Measurements from ENCODE around the gene ADGRG6. TPM values are rescaled to one million over a fixed set of nuclear protein-coding genes. Genes with fewer than 3 reads are reported as not detected.

ADGRG6 gene
- total and polyA plus RNA-seq, 2 donors (not counting 1 experiment from before 2014, with no cell fraction given), result 0.03 TPM; not detected in 1

- no peak for ATAC-seq (ENCODE audit: low read depth)
- Histone ChIP-seq H4K20me1 (ENCODE audit: control insufficient read depth, insufficient read depth, low read length, poor library complexity, severe bottlenecking) (no peaks in the 10 kb centered on the region), H3K9ac (ENCODE audit: low read length) (no peak overlapping the region), H3K27me3 (replicated peaks in 1 of 4; ENCODE audit: control extremely low read depth in 1 of 4, control insufficient read depth in 3 of 4, insufficient read depth in 4 of 4, low read length in 3 of 4) (no peaks in the 10 kb centered on the region), H3K4me1 (ENCODE audit: control insufficient read depth in 2 of 2, insufficient read depth in 2 of 2, low read length in 2 of 2) (no peaks in the 10 kb centered on the region), H3K27ac (ENCODE audit: low read length in 2 of 2) (no peak overlapping the region), H3K9me3 (ENCODE audit: control extremely low read depth in 1 of 3, control insufficient read depth in 2 of 3, insufficient read depth in 1 of 3, low read length in 2 of 3) (no peaks in the 10 kb centered on the region), H3K4me2 (replicated peaks; ENCODE audit: low read depth, low read length, poor library complexity, severe bottlenecking) (no peak overlapping the region), H3K79me2 (ENCODE audit: control insufficient read depth, insufficient read depth, low read length) (no peaks in the 10 kb centered on the region), H2AFZ (ENCODE audit: insufficient read depth, low read depth, low read length, poor library complexity, severe bottlenecking) (no peak overlapping the region), H3K36me3 (replicated peaks in 1 of 2; ENCODE audit: control extremely low read depth in 1 of 2, control insufficient read depth in 1 of 2, extremely low read depth in 1 of 2, insufficient read depth in 2 of 2, low read length in 1 of 2) (no peaks in the 10 kb centered on the region), H3K4me3 (ENCODE audit: control extremely low read depth in 1 of 5, extremely low read depth in 1 of 5, insufficient read depth in 1 of 5, low read depth in 2 of 5, low read length in 4 of 5) (no peak overlapping the region)
- intact Hi-C loops (cut with micrococcal nuclease), result no loop called here
- ChIA-PET CTCF (no interaction called here), POLR2A (no interaction called here)
- no peak for DNase-seq
- peaks cover 8% of the 10 kb centered on the region for H3K27me3 Mint-ChIP-seq
- H3K4me1 Mint-ChIP-seq, result peaks cover 2% of the 10 kb centered on the region
- no peak overlapping the region for H3K27ac Mint-ChIP-seq
- no peaks in the 10 kb centered on the region for H3K9me3 Mint-ChIP-seq (ENCODE audit: insufficient read depth)
- no peak for TF ChIP-seq CTCF (IDR thresholded peaks at IDR 0.05)
- no peak for TF ChIP-seq EZH2 (IDR thresholded peaks at IDR 0.05; ENCODE audit: borderline replicate concordance, insufficient read depth, low read depth, low read length, poor library complexity, severe bottlenecking)
- H3K4me3 Mint-ChIP-seq, result no peak overlapping the region
- 100% methylated on average over 3 of the region's 6 CpGs for WGBS (ENCODE audit: insufficient coverage)
Measured at GRCh38 chr6:142289687-142290086, 12.1 kb upstream of the ADGRG6 start.

GRCh38 chr6:142290851-142291250, 11.0 kb upstream of the ADGRG6 start:
- DNase-seq, result no peak
- no peaks in the 10 kb centered on the region for H3K4me1 ChIP-seq (ENCODE audit: control insufficient read depth in 2 of 2, insufficient read depth in 2 of 2, low read length in 2 of 2)
- no peak overlapping the region for H3K4me2 ChIP-seq (replicated peaks; ENCODE audit: low read depth, low read length, poor library complexity, severe bottlenecking)
- intact Hi-C loops (cut with micrococcal nuclease), result no loop called here
- H2AFZ ChIP-seq (ENCODE audit: insufficient read depth, low read depth, low read length, poor library complexity, severe bottlenecking), result no peak overlapping the region
- no peaks in the 10 kb centered on the region for H3K27me3 ChIP-seq (replicated peaks in 1 of 4; ENCODE audit: control extremely low read depth in 1 of 4, control insufficient read depth in 3 of 4, insufficient read depth in 4 of 4, low read length in 3 of 4)
- TF ChIP-seq CTCF (IDR thresholded peaks at IDR 0.05) (no peak), EZH2 (IDR thresholded peaks at IDR 0.05; ENCODE audit: borderline replicate concordance, insufficient read depth, low read depth, low read length, poor library complexity, severe bottlenecking) (no peak)
- CTCF ChIA-PET, result no interaction called here
- H3K9ac ChIP-seq (ENCODE audit: low read length), result no peak overlapping the region
- Mint-ChIP-seq H3K4me3 (no peak overlapping the region), H3K9me3 (ENCODE audit: insufficient read depth) (no peaks in the 10 kb centered on the region), H3K27ac (no peak overlapping the region), H3K4me1 (peaks cover 3% of the 10 kb centered on the region), H3K27me3 (peaks cover 8% of the 10 kb centered on the region)
- H3K36me3 ChIP-seq (replicated peaks in 1 of 2; ENCODE audit: control extremely low read depth in 1 of 2, control insufficient read depth in 1 of 2, extremely low read depth in 1 of 2, insufficient read depth in 2 of 2, low read length in 1 of 2), result no peaks in the 10 kb centered on the region
- no peaks in the 10 kb centered on the region for H3K9me3 ChIP-seq (ENCODE audit: control extremely low read depth in 1 of 3, control insufficient read depth in 2 of 3, insufficient read depth in 1 of 3, low read length in 2 of 3)
- no peak overlapping the region for H3K27ac ChIP-seq (ENCODE audit: low read length in 2 of 2)
- H3K79me2 ChIP-seq (ENCODE audit: control insufficient read depth, insufficient read depth, low read length), result no peaks in the 10 kb centered on the region
- no peaks in the 10 kb centered on the region for H4K20me1 ChIP-seq (ENCODE audit: control insufficient read depth, insufficient read depth, low read length, poor library complexity, severe bottlenecking)
- WGBS (ENCODE audit: insufficient coverage), result 87% methylated on average over 5 of the region's 5 CpGs
- ATAC-seq (ENCODE audit: low read depth), result no peak
- POLR2A ChIA-PET, result no interaction called here
- H3K4me3 ChIP-seq (ENCODE audit: control extremely low read depth in 1 of 5, extremely low read depth in 1 of 5, insufficient read depth in 1 of 5, low read depth in 2 of 5, low read length in 4 of 5), result no peak overlapping the region

Data from B cell (primary cell).